NT2/D1 (cell line): Measurements from ENCODE around the gene ATP10A.

Experiments
- DNase-seq: peaks from one replicate; pipeline ENCODE4 v3.0.0-alpha.2; 2011; ENCODE audit warnings: low read depth, low spot score
- H3K27me3 ChIP-seq: 2 replicates; pipeline ENCODE4 v1.6.0; 2011; ENCODE audit warnings: mild to moderate bottlenecking; ENCODE audit not compliant: insufficient read length, insufficient read depth
- H3K36me3 ChIP-seq: 2 replicates; pipeline ENCODE4 v1.6.1; 2011; ENCODE audit warnings: mild to moderate bottlenecking, low read length, mixed read lengths; ENCODE audit not compliant: insufficient read depth, insufficient read length
- H3K4me1 ChIP-seq: 2 replicates; pipeline ENCODE4 v1.5.1; 2011; ENCODE audit not compliant: insufficient read depth, insufficient read length
- H3K4me3 ChIP-seq: 2 replicates; pipeline ENCODE4 v1.5.1; 2011; ENCODE audit warnings: low read depth; ENCODE audit not compliant: insufficient read length
- H3K9ac ChIP-seq: 2 replicates; pipeline ENCODE4 v1.6.0; 2011; ENCODE audit warnings: low read depth; ENCODE audit not compliant: insufficient read length
- H3K9me3 ChIP-seq: 2 replicates; pipeline ENCODE4 v1.5.1; 2011; ENCODE audit warnings: mild to moderate bottlenecking, low read length; ENCODE audit not compliant: insufficient read depth
- SUZ12 ChIP-seq: IDR thresholded peaks from 2 replicates; pipeline ENCODE4 v1.6.1; 2011; ENCODE audit not compliant: insufficient read length, insufficient read depth; ENCODE audit errors: extremely low read depth
- YY1 ChIP-seq: IDR thresholded peaks from 2 replicates; pipeline ENCODE4 v1.6.1; 2011; ENCODE audit not compliant: insufficient read length, insufficient read depth
- ZNF274 ChIP-seq: IDR thresholded peaks from 2 replicates; pipeline ENCODE4 v1.6.1; 2011; ENCODE audit warnings: mild to moderate bottlenecking, low read depth, low read length

The ATP10A gene

GRCh38 chr15:25771338-25771706 lies 91.8 kb downstream of the ATP10A start:
- no peak for TF ChIP-seq YY1
- no peak for TF ChIP-seq SUZ12
- TF ChIP-seq ZNF274 = no peak
- Histone ChIP-seq H3K9me3 (no peaks in the 10 kb centered on the region), H3K4me1 (peaks cover 5% of the 10 kb centered on the region), H3K36me3 (no peaks in the 10 kb centered on the region), H3K27me3 (no peaks in the 10 kb centered on the region), H3K9ac (no peak overlapping the region), H3K4me3 (no peak overlapping the region)
- DNase-seq = no peak

- TF ChIP-seq YY1 = no peak
- TF ChIP-seq ZNF274 = no peak
- TF ChIP-seq SUZ12 = no peak
- H3K9me3 ChIP-seq = no peaks in the 10 kb centered on the region
These were observed 92.3 kb downstream of the ATP10A start for GRCh38 chr15:25770618-25771337.

GRCh38 chr15:25770031-25770430 lies 93.1 kb downstream of the ATP10A start:
- no peaks in the 10 kb centered on the region for H3K4me1 ChIP-seq
- no peak overlapping the region for H3K9ac ChIP-seq
- TF ChIP-seq SUZ12 = no peak
- H3K4me3 ChIP-seq = no peak overlapping the region
- H3K36me3 ChIP-seq = no peaks in the 10 kb centered on the region
- no peaks in the 10 kb centered on the region for H3K9me3 ChIP-seq
- DNase-seq = no peak
- H3K27me3 ChIP-seq = no peaks in the 10 kb centered on the region

More at GRCh38 chr15:25770618-25771337, 92.3 kb downstream of the ATP10A start:
- Histone ChIP-seq H3K9ac (no peak overlapping the region), H3K27me3 (no peaks in the 10 kb centered on the region), H3K4me1 (peaks cover 5% of the 10 kb centered on the region), H3K4me3 (no peak overlapping the region), H3K36me3 (no peaks in the 10 kb centered on the region)
- no peak for DNase-seq

GRCh38 chr15:25768271-25768670 lies 94.9 kb downstream of the ATP10A start:
- no peak for DNase-seq
- H3K4me3 ChIP-seq = no peak overlapping the region
- H3K27me3 ChIP-seq = no peaks in the 10 kb centered on the region
- no peak overlapping the region for H3K9ac ChIP-seq
- H3K36me3 ChIP-seq = no peaks in the 10 kb centered on the region
- no peaks in the 10 kb centered on the region for H3K4me1 ChIP-seq
- no peak for TF ChIP-seq ZNF274
- TF ChIP-seq SUZ12 = no peak
- TF ChIP-seq YY1 = no peak
- no peaks in the 10 kb centered on the region for H3K9me3 ChIP-seq

- no peaks in the 10 kb centered on the region for H3K36me3 ChIP-seq
- no peak overlapping the region for H3K9ac ChIP-seq
- no peak overlapping the region for H3K4me3 ChIP-seq
- no peaks in the 10 kb centered on the region for H3K9me3 ChIP-seq
- TF ChIP-seq SUZ12 (no peak), YY1 (no peak), ZNF274 (no peak)
- no peaks in the 10 kb centered on the region for H3K27me3 ChIP-seq
- no peak for DNase-seq
- H3K4me1 ChIP-seq = no peaks in the 10 kb centered on the region
These were observed 95.6 kb downstream of the ATP10A start for GRCh38 chr15:25767356-25768151.

- Histone ChIP-seq H3K9me3 (no peaks in the 10 kb centered on the region), H3K36me3 (no peaks in the 10 kb centered on the region), H3K4me3 (no peak overlapping the region)
These were observed 96.7 kb downstream of the ATP10A start for GRCh38 chr15:25766417-25766816.

GRCh38 chr15:25764980-25765735 lies 98.0 kb downstream of the ATP10A start:
- Histone ChIP-seq H3K27me3 (no peaks in the 10 kb centered on the region), H3K4me3 (no peak overlapping the region), H3K36me3 (no peaks in the 10 kb centered on the region), H3K9me3 (no peaks in the 10 kb centered on the region), H3K4me1 (no peaks in the 10 kb centered on the region), H3K9ac (no peak overlapping the region)
- no peak for DNase-seq
- no peak for TF ChIP-seq SUZ12

More at GRCh38 chr15:25766417-25766816, 96.7 kb downstream of the ATP10A start:
- H3K4me1 ChIP-seq = no peaks in the 10 kb centered on the region
- no peak for DNase-seq
- H3K9ac ChIP-seq = no peak overlapping the region
- TF ChIP-seq YY1 = no peak
- no peak for TF ChIP-seq ZNF274
- TF ChIP-seq SUZ12 = no peak
- H3K27me3 ChIP-seq = no peaks in the 10 kb centered on the region
